Epithelial cell of esophagus (primary cell): ENCODE data around the gene PRAME.
"Not testable (repeated sequence)": the region's sequence is repeated elsewhere in the genome, so short reads cannot be mapped to it uniquely, and the experiment has no call there.

ENCODE experiments used
- DNase-seq: peaks from one replicate; pipeline ENCODE4 v3.0.0; 2010; ENCODE audit warnings: low read depth
- H3K4me3 ChIP-seq: 2 replicates; pipeline ENCODE4 v1.5.1; 2011; ENCODE audit warnings: mild to moderate bottlenecking, low read length, control low read depth
- CTCF ChIP-seq: IDR thresholded peaks from 2 replicates; pipeline ENCODE4 v1.5.1; 2011; ENCODE audit warnings: low read depth, mild to moderate bottlenecking, low read length, control low read depth, inconsistent platforms; ENCODE audit not compliant: insufficient read depth; ENCODE audit errors: missing control alignments

PRAME gene

GRCh38 chr22:22558972-22559603 is at the start of gene PRAME:
TSS of gene PRAME (minus strand) at chr22:22559265. CDS start at chr22:22556832, 2,433 bp downstream.
- TF ChIP-seq CTCF = no peak
- no peak within 1 kb of the TSS for H3K4me3 ChIP-seq
- DNase-seq = no peak

- H3K4me3 ChIP-seq, DNase-seq: not testable (repeated sequence)
Measured at GRCh38 chr22:22608022-22608421, 49.0 kb upstream of the PRAME start.

GRCh38 chr22:22605074-22605404 is 46.0 kb upstream of the PRAME start:
- no peak for TF ChIP-seq CTCF

GRCh38 chr22:22604326-22605073 is 45.4 kb upstream of the PRAME start:
- TF ChIP-seq CTCF = no peak
- no peak overlapping the region for H3K4me3 ChIP-seq
- no peak for DNase-seq

More at GRCh38 chr22:22605074-22605404, 46.0 kb upstream of the PRAME start:
- DNase-seq = no peak
- H3K4me3 ChIP-seq = no peak overlapping the region

GRCh38 chr22:22603470-22603947 is 44.4 kb upstream of the PRAME start:
- H3K4me3 ChIP-seq = no peak overlapping the region
- no peak for DNase-seq
- TF ChIP-seq CTCF = no peak

- DNase-seq = no peak
- no peak for TF ChIP-seq CTCF
- no peak overlapping the region for H3K4me3 ChIP-seq
Measured at GRCh38 chr22:22600531-22601261, 41.6 kb upstream of the PRAME start.

- no peak for DNase-seq
- no peak overlapping the region for H3K4me3 ChIP-seq
- no peak for TF ChIP-seq CTCF
Measured at GRCh38 chr22:22599248-22599647, 40.2 kb upstream of the PRAME start.
